Fibroblast of skin of abdomen (primary cell): ENCODE results near the gene DACT2. TPM values are rescaled to one million over a fixed set of nuclear protein-coding genes. Genes with fewer than 3 reads are reported as not detected.
A peak's percentile ranks its signal among the peaks of the same experiment; 100 is the strongest.
"Not testable (repeated sequence)": the region's sequence is repeated elsewhere in the genome, so short reads cannot be mapped to it uniquely, and the experiment has no call there.

ENCODE experiments used
- DNase-seq: peaks from one replicate; pipeline ENCODE4 v3.0.0-alpha.2; 2013
- polyA plus RNA-seq, 2 experiments: library from polyadenylated mRNA; unstranded; fragments of 120-200 nt; gene quantifications; one replicate each; pipeline ENCODE4 v1.2.1, GENCODE V29; 2013; ENCODE audit not compliant: insufficient read length in 2 of 2

Gene DACT2, protein sequence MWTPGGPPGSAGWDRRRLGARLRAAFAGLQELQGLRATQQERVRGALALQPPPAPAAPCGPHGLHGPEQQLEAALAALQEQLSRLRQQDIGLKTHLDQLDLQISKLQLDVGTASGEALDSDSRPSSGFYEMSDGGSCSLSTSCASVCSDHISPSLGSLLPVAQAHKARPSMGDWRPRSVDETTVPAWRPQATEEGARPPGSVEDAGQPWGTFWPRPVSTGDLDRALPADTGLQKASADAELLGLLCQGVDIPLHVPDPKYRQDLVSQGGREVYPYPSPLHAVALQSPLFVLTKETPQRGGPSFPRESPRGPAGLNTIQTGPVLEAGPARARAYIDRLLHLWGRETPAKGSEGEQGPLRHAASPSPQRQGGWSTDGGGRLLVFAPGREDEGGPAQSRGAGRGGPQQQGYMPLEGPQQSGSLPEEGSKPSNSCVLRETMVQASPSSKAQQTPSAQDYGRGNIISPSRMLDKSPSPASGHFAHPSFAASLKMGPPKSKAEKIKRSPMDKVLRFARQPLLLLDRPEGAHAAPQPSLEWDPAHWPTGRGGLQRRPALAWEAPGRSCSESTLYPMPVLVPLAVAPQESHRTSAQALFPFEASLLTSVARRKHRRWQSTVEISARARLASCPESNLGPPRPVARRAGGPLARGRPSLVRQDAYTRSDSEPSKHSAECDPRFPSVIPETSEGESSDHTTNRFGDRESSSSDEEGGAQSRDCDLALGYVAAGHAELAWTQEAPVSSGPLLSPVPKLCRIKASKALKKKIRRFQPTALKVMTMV
- not detected for polyA plus RNA-seq (2013, experiment 1 of 2; ENCODE audit: insufficient read length)
- not detected for polyA plus RNA-seq (2013, experiment 2 of 2; ENCODE audit: insufficient read length)

DNA sequence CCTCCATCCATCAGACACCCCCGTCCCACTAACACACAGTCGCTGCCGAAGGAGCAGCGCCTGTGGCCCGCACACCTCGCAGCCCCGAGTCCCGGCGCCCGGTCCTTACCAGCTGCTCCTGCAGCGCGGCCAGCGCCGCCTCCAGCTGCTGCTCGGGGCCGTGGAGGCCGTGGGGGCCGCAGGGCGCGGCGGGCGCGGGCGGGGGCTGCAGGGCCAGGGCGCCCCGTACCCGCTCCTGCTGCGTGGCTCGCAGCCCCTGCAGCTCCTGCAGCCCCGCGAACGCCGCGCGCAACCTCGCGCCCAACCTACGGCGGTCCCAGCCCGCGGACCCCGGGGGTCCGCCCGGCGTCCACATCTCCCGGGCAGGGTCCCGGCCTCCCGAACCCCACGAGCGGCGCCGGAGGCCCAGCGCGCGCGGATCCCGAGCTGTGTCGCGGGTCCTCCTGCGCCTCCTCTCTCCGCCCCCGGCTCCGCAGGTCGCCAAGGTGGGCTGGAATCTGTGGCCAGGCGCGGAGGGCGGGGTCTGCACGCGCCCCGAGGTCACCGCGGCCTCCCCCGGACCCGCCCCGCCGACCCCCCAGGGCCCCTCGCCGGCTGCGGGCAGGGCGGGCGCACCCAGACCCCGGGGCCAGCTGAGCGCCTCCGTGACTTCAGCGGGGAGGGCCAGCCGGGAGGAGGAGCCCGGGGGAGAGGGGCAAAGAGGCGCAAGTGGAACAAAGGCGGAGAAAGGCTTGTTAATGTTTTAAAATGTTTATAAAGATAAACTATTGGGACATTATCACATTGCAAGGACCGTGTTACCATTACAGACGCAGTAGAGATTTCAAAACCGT lies at the start of gene DACT2:
DACT2 (minus strand) TSS at position 499 of the 833 bp plus-strand sequence; CDS start at position 355, 144 bp downstream.
- DNase-seq, result no peak

DNA sequence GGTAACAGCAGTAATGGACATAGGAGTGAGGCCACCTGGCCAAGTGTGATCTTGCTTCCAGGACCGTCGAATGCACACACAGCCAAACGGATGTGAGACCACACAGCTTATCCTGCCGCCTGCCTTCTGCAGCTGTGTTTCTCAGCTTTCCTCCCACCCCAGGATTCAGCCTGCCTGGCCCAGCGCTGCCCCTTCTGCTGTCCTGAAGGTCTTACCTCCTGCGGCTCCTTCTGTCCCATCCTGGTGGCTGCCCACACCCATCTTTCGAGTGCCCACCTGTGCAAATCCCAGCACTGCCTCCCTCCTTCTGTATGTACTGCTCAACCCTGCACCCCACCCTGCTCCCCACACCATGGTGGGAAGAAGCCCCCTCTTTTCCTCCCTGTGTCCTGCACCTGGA lies 49.4 kb upstream of the DACT2 start:
- no peak for DNase-seq

DNA sequence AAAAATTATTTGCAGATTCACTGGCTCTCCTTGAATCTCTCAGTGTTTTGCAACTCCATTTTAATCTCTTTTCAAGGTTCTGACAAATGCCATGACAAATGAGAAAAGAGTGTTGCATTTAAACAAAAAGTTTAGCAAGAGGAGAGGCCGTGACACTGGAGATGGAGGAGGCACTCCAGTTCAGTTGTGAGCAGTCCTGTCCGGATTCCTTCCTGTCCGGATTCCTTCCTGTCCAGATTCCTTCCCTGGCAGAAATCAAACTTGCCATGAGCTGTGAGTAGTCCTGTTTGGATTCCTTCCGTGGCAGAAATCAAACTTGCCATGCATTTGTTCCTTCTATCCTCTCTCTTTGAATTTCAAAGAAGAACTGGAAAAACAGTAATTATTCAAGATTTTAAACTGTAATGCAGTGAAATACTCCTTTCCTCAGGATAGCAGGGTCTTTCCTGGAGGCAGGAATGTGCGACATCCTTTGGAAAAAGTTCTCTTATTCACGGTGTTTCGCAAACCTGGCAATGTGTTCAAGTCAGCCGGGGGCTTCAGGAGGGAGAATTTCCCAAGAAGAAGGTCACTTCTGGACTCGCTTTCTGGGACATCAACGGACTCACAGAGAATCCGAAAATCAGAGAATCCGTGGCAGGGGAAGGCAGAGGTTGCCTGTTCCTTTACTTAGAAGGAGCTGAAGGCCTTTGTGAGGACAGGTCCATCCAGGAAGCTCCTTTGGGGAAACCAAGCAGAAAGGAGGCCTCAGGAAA lies 48.7 kb upstream of the DACT2 start:
- DNase-seq, result peak; percentile 16

DNA sequence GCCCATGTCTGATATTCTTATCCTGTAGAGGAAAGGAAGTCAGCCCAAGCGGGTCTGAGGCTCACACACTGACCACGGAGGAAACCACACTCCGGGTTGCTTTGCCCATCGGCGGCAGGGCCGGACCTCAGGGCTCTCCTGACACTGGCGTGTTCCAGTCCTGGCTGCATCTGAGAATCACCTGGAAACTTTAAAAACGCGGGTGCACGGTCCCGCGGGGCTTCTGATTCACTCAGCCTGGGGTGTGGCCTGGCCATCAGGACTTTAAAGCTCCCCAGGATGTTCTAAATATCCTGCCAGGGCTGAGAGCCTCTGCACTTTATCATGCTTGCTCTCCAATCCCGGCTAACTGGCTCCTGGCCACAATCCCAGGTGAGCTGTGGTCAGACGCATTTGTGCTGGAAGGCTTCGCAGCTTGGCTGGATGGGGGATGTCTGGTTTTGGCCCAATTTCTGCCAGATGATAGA lies 47.7 kb upstream of the DACT2 start:
- no peak for DNase-seq

DNA sequence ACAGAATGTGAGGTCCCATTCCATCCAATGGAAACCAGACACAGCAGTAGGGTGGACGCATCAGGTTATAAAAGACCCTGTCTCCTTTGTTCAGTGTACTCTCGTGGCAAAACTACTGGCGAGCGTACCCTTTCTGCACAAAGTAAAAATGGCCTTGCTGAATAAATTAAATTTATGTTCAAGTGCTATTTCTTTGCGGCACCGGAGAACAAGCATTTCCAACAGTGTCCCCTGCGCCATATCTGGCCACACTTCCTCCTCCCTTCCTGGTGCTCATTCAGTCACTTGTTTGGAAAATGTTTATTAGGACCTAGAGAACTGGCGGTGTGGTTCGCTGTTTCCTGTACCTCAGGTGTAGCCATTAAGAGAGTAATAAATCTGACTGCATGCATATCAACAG lies 46.9 kb upstream of the DACT2 start:
- no peak for DNase-seq

DNA sequence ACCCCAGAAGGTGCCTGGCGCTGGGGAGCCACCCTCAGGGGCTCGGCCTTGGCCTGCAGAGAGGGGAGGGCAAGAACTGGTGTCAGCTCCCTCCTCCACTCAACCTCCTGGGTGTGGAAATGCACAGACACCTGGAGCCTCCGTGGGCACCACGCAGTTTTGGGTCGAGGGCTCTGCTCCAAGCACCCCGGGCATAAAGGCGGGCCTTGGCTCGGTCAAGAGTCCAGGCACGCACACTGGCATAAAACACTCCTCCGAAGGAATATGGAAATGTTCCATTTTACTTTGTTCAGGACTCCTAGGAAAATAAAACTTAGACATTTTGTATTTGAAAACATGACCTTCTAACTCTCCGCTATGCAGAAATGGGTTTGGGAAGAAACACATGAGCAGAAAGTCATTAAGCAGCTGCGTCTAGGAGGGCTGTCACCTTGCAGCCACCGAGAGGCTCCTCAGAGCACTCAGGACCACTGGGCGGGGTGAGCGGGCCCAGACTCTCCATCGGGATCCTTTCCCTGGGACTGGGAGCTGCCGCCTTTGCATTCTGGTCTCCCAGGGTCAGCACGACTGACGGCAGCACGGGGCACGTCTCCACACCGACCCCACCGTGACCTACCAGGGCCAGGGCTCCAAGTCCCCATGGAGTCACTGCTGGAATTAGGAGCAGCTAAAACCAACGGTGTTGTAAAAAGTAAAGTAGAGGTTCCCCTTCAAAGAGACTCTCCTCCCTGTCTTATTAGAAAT lies 46.0 kb upstream of the DACT2 start:
- no peak for DNase-seq

DNA sequence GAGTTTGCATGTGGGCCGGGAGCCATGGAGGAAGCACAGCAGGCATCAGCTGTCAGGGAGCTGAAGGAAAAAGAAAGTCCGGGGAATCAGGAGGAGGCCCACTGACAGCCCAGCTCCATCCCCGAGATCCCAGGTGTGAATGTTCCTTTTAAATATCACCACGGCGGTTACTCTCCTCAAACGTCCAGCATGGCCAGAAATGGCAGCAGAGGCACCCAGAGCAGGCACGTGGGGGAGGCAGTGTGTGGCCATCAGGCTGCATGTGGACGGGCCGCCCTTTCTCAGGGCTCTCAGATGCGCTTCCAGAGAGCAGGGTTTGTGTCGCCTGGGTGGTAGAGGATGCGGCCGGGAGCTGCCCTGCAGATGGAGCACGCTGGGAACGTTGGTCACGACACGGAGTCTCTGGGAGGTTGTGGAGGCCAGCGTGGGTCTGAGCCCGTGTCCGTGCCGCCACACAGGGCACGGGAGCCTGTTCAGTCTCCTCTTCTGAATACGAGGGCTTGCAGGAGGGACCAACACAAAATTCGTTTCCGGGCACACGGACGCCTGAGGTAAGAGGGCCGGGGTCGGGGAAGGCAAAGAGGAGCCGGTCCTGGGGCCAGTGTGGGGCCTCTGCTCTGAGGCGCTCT lies 45.3 kb upstream of the DACT2 start:
- no peak for DNase-seq

DNA sequence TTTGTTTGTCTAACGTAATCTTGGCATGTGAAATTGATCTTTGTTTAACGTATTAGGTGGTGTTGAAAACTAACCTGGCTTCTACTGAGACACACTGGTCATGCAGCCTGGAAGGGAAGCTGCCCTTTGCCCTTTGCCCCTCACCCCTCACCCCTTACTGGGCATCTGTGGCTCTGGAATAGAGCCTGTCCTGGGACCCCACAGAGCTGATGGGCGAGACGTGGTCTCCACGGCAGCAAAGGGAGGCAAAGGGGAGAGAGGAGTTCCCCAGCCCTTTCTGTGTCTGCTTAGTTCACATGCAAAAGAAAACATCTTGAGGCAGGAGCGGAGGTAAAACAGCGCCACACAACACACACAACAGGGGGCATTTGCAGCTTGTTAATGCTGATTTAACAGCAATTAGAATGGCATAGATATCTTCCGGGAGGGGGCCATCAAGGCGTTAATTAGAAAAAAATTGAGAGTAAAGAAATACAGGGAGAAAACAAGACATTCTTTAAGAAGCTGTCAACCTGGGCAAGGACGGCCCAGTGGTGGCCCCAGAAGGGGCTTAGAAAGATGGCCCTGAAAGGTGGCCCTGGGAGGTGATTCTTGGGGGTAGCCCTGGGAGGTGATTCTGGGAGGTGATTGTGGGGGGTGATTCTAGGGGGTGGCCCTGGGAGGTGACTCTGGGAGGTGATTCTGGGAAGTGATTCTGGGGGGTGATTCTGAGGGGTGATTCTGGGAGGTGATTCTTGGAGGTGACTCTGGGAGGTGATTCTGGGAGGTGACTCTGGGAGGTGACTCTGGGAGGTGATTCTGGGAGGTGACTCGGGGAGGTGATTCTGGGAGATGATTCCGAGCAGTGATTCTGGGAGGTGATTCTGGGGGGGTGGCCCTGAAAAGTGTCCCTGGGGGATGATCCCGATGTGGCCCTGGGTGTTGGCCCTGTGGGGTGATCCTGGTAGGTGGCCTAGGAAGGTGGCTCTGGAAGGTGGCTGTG lies 44.5 kb upstream of the DACT2 start:
- no peak for DNase-seq

DNA sequence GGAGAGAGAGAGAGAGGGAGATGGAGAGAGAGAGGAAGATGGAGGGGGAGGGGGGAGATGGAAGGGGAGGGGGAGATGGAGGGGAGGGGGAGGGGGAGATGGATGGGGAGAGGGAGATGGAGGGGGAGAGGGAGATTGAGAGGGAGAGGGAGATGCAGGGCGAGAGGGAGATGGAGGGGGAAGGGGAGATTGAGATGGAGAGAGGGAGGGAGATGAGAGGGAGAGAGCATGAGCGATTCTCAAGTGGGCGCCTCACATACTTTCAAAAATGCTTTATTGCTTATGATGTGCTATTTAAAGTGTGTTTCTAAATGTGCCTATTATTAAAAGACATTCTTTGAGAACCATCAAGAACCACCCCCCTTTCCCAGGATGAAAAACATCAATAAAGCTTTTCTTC lies 43.7 kb upstream of the DACT2 start:
- DNase-seq, result no peak

DNA sequence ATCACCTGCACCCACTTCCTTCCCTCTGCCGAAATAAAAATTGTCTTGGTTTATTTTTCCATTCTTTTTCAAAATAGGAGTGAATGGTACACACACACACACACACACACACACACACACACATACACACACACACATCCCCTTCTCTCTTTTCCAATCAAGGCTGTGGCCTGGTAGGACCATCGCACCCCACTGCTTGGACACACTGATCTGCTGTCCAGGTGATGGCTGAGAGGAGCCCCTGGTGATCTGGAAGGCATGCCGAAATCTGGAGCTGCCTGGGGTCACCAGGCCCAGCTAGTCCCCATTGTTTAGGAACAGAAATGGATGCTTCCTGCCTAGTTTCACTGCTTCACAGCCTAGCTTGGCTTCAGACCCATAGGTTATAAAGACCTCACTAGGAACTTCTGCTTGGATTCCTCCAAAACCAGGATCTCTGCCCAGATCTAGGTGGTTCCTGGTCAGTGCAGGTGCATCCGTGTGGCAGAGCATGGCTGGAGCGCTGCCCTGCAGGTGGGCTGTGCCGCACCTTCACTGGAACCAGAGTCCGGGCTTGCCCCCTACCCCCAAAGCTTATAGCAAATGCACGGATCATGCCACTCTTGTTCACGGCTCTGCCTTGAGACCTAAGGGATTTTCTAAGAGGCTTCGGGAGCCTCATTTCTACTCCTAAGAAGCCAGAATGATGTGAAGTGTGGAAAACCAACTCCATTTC lies 42.9 kb upstream of the DACT2 start:
- no peak for DNase-seq

DNA sequence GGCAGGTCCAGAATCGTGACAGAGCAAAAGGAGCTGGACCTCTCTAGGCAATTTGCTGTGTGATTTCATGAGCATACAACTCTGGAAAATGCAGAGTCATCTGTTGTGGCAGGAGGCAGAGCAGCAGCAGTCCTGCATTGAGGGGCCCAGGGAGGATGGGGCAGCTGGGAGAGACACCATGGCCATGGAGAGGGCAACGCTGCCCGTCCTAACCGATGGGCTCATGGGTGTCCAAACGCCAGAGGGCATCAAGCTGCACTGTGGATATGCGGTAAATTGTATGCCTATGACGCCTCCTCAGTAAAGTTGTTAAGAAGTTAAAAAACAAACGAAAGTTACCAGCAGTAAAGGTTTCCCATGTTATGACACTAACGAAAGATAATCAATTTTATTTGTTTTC lies 42.2 kb upstream of the DACT2 start:
- DNase-seq, result no peak

DNA sequence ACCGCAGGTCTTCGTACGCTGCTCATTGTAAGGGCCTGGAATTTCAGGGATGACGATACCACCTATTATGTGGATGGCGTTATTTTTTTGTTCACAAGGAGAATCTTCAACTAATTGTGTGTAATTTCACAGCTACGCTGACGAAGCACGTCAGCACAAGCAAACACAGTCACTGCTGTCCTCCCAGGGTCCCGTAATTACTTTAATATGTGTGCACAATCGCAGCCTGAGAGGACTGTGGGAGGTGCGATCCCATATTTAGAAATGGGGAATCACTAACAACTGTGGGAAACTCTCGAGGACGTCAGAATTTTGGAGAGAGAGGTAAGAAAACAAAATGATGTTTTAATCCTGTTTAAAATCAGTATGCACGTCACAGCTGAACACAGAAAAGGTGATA lies 40.2 kb upstream of the DACT2 start:
- DNase-seq, result no peak

DNA sequence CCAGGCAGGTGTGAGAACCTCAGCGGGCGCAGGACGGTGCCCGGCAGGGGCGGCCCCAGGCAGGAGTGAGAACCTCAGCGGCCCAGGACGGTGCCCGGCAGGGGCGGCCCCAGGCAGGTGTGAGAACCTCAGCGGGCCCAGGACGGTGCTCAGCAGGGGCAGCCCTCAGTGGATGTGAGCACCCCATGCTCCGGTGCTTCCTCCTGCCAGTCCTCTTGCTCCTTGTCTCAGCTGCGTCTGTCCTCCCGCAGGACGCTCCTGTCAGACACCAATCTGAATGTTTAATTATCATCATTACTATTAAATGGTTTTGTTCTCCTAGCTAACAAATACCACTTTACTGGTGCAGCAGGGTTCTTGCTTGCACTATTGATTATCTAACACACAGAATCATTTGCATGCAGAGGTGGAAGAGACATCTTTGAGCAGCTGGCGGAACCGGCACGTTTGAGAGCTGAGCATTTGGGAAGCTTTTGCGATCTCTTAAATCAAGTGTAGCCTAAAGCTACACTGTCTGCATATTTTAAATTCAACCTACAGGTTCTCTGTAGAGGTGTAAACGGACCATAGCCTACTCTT lies 39.4 kb upstream of the DACT2 start:
- DNase-seq, result no peak

DNA sequence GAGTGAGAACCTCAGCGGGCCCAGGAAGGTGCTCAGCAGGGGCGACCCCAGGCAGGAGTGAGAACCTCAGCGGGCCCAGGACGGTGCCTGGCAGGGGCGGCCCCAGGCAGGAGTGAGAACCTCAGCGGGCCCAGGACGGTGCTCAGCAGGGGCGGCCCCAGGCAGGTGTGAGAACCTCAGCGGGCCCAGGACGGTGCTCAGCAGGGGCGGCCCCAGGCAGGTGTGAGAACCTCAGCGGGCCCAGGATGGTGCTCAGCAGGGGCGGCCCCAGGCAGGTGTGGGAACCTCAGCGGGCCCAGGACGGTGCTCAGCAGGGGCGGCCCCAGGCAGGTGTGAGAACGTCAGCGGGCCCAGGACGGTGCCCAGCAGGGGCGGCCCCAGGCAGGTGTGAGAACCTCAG lies 37.3 kb upstream of the DACT2 start:
- not testable (repeated sequence) for DNase-seq

DNA sequence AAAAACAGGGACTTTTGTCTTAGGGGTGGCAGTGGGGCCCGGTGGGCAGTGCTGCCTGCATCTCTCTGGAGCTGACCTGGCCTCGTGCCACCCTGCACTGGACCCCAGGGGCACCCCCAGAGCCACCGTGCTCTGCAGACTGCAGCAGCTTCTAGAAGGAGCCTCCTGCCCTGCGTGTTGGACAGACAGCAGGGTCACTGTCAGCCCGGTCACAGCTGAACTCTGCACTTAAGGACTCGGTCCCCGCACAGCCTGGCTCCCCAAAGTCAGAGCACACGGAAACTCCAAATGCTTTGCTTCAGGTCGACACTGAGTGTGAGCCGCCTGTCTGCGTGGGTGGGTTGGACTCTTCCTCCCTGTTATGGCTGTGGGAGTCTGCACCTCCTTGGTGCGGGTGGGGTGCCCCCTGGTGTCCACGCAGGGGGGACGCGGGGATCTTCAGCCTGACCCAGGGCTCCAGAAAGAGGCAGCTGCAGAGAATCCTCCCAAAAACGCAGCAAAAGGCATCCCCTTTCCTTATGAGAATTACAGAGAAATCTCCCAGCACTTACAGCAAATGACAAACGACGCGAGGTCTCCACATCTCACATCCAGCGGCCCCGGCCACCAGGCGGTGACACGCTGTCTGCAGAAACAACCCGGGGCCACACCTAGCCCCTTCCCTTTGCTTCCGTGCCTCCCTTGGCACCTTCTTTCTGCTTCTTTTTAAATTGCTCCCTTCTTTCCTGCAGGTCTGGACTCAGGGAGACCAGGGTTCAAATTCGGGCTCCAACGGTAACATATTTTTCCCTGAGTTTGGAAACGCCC lies 36.3 kb upstream of the DACT2 start:
- DNase-seq, result no peak

DNA sequence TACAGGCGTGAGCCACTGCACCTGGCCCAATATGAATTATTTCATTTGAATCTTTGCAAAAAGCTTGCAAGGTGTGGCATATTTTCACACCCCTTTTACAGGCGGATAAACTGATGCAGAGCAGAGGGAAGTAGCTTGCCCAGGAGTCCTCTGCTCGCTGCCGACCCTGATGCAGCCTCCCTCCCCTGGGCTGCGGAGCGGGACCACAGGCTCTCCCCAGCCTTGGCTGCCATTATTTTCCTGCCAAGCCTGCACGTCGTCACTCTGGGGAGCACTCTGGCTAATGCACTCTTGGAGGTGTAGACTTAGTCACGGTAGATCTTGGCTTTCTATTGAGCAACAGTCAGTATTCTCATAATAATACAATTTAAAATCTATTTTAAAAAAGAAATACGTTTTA lies 34.8 kb upstream of the DACT2 start:
- no peak for DNase-seq

DNA sequence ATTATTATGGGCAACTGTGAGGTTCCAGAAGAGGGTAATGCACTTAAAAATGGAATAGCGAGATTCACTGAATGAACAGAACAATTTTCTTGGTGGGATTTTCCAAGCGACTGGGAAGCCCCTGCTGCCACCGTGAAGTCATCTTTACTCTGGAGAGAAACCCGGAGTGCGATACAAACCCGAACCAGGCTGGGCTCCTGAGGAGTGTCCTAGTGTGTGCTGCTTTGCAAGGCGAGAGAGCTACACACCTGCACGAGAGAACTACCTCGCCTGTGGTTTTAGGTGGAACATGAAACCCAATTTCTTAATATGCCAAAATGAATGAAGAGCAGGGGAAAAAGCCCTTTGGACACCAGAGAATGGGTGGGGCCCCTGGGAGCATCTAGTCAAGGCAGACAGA lies 33.5 kb upstream of the DACT2 start:
- DNase-seq, result no peak

DNA sequence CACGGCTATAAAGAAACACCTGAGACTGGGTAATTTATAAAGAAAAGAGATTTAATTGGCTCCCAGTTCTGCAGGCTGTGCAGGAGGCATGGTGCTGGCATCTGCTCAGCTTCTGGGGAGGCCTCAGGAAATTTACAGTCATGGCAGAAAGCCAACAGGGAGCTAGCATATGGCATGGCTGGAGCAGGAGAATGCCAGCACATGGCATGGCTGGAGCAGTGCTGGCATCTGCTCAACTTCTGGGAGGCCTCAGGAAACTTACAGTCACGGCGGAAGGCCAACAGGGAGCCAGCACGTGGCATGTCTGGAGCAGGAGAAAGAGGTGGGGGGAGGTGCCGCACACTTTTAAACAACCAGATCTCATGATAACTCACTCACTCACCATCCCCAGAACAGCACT lies 32.5 kb upstream of the DACT2 start:
- DNase-seq, result no peak
